ENCODE data around the gene FASTKD3. TPM values are rescaled to one million over a fixed set of nuclear protein-coding genes. Genes with fewer than 3 reads are reported as not detected.
A peak's percentile ranks its signal among the peaks of the same experiment; 100 is the strongest.

FASTKD3 gene
- total and polyA plus RNA-seq, 2 donors (not counting 1 experiment from before 2014, with no cell fraction given), result 6.6 to 10.0 TPM

GRCh38 chr5:7897014-7897600 is 28.3 kb upstream of the FASTKD3 start:
- no peak overlapping the region for H3K27ac Mint-ChIP-seq
- POLR2A ChIA-PET, result no interaction called here
- H3K79me2 ChIP-seq (ENCODE audit: control insufficient read depth, insufficient read depth, low read length), result no peaks in the 10 kb centered on the region
- H2AFZ ChIP-seq (ENCODE audit: insufficient read depth, low read depth, low read length, poor library complexity, severe bottlenecking), result no peak overlapping the region
- no peak for ATAC-seq (ENCODE audit: low read depth)
- intact Hi-C loops (cut with micrococcal nuclease), result no loop called here
- H3K9me3 ChIP-seq (ENCODE audit: control extremely low read depth in 1 of 3, control insufficient read depth in 2 of 3, insufficient read depth in 1 of 3, low read length in 2 of 3), result no peaks in the 10 kb centered on the region
- no peak for DNase-seq
- H3K36me3 ChIP-seq (replicated peaks in 1 of 2; ENCODE audit: control extremely low read depth in 1 of 2, control insufficient read depth in 1 of 2, extremely low read depth in 1 of 2, insufficient read depth in 2 of 2, low read length in 1 of 2), result peaks cover 10 to 77% of the 10 kb centered on the region in 2 experiments
- H3K4me3 Mint-ChIP-seq, result no peak overlapping the region
- no peaks in the 10 kb centered on the region for H3K27me3 ChIP-seq (replicated peaks in 1 of 4; ENCODE audit: control extremely low read depth in 1 of 4, control insufficient read depth in 3 of 4, insufficient read depth in 4 of 4, low read length in 3 of 4)
- no peak overlapping the region for H3K9ac ChIP-seq (ENCODE audit: low read length)
- H3K4me1 Mint-ChIP-seq, result peaks cover 3% of the 10 kb centered on the region
- TF ChIP-seq CTCF (IDR thresholded peaks at IDR 0.05) (peak; percentile 28), EZH2 (IDR thresholded peaks at IDR 0.05; ENCODE audit: borderline replicate concordance, insufficient read depth, low read depth, low read length, poor library complexity, severe bottlenecking) (no peak)
- H3K9me3 Mint-ChIP-seq (ENCODE audit: insufficient read depth), result no peaks in the 10 kb centered on the region
- H3K4me3 ChIP-seq (ENCODE audit: control extremely low read depth in 1 of 5, extremely low read depth in 1 of 5, insufficient read depth in 1 of 5, low read depth in 2 of 5, low read length in 4 of 5), result no peak overlapping the region
- H3K27ac ChIP-seq (ENCODE audit: low read length in 2 of 2), result no peak overlapping the region
- no peaks in the 10 kb centered on the region for H3K27me3 Mint-ChIP-seq
- H4K20me1 ChIP-seq (ENCODE audit: control insufficient read depth, insufficient read depth, low read length, poor library complexity, severe bottlenecking), result no peaks in the 10 kb centered on the region
- no peak overlapping the region for H3K4me2 ChIP-seq (replicated peaks; ENCODE audit: low read depth, low read length, poor library complexity, severe bottlenecking)
- H3K4me1 ChIP-seq (ENCODE audit: control insufficient read depth in 2 of 2, insufficient read depth in 2 of 2, low read length in 2 of 2), result no peaks in the 10 kb centered on the region
- CTCF ChIA-PET, result interaction anchor here (0.8 to 1.7 kb wide), 2 partner anchors 8 to 10 kb away, joined by 4 to 8 read pairs; no protein-coding TSS in a partner anchor
- 85% methylated on average over 4 of the region's 5 CpGs for WGBS (ENCODE audit: insufficient coverage)

- Histone ChIP-seq H3K79me2 (ENCODE audit: control insufficient read depth, insufficient read depth, low read length) (no peaks in the 10 kb centered on the region), H3K4me2 (replicated peaks; ENCODE audit: low read depth, low read length, poor library complexity, severe bottlenecking) (no peak overlapping the region), H3K4me1 (ENCODE audit: control insufficient read depth in 2 of 2, insufficient read depth in 2 of 2, low read length in 2 of 2) (no peaks in the 10 kb centered on the region), H3K9ac (ENCODE audit: low read length) (no peak overlapping the region), H4K20me1 (ENCODE audit: control insufficient read depth, insufficient read depth, low read length, poor library complexity, severe bottlenecking) (no peaks in the 10 kb centered on the region), H2AFZ (ENCODE audit: insufficient read depth, low read depth, low read length, poor library complexity, severe bottlenecking) (no peak overlapping the region), H3K36me3 (replicated peaks in 1 of 2; ENCODE audit: control extremely low read depth in 1 of 2, control insufficient read depth in 1 of 2, extremely low read depth in 1 of 2, insufficient read depth in 2 of 2, low read length in 1 of 2) (peaks cover 15 to 72% of the 10 kb centered on the region in 2 experiments), H3K4me3 (ENCODE audit: control extremely low read depth in 1 of 5, extremely low read depth in 1 of 5, insufficient read depth in 1 of 5, low read depth in 2 of 5, low read length in 4 of 5) (no peak overlapping the region), H3K9me3 (ENCODE audit: control extremely low read depth in 1 of 3, control insufficient read depth in 2 of 3, insufficient read depth in 1 of 3, low read length in 2 of 3) (no peaks in the 10 kb centered on the region), H3K27me3 (replicated peaks in 1 of 4; ENCODE audit: control extremely low read depth in 1 of 4, control insufficient read depth in 3 of 4, insufficient read depth in 4 of 4, low read length in 3 of 4) (no peaks in the 10 kb centered on the region), H3K27ac (ENCODE audit: low read length in 2 of 2) (no peak overlapping the region)
- Mint-ChIP-seq H3K4me1 (peaks cover 3% of the 10 kb centered on the region), H3K9me3 (ENCODE audit: insufficient read depth) (no peaks in the 10 kb centered on the region), H3K4me3 (no peak overlapping the region), H3K27ac (no peak overlapping the region), H3K27me3 (no peaks in the 10 kb centered on the region)
- TF ChIP-seq CTCF (IDR thresholded peaks at IDR 0.05), result no peak
- no peak for TF ChIP-seq EZH2 (IDR thresholded peaks at IDR 0.05; ENCODE audit: borderline replicate concordance, insufficient read depth, low read depth, low read length, poor library complexity, severe bottlenecking)
- ChIA-PET POLR2A (no interaction called here), CTCF (no interaction called here)
- DNase-seq, result no peak
- WGBS (ENCODE audit: insufficient coverage), result no CpG with 5 or more reads among the region's 2 CpGs
- intact Hi-C loops (cut with micrococcal nuclease), result no loop called here
- no peak for ATAC-seq (ENCODE audit: low read depth)
Observed at GRCh38 chr5:7894860-7895259, 26.0 kb upstream of the FASTKD3 start.
